Neutrophil (primary cell): ENCODE data around the gene CEP43.

Source experiments
- H3K27ac ChIP-seq: fragments of 200-600 bp; sonication (generic); 2 replicates; pipeline ENCODE4 v1.5.1; 2016; ENCODE audit warnings: mild to moderate bottlenecking, moderate library complexity
- H3K27me3 ChIP-seq: fragments of 200-600 bp; sonication (generic); 2 replicates; pipeline ENCODE4 v1.6.0; 2016; ENCODE audit warnings: mild to moderate bottlenecking
- H3K36me3 ChIP-seq: fragments of 200-600 bp; sonication (generic); 2 replicates; pipeline ENCODE4 v1.5.1; 2017
- H3K4me1 ChIP-seq, 2 experiments: fragments of 200-600 bp in 1 of 2; sonication (generic) in 1 of 2; 1 replicate in 1 of 2; 2 replicates in 1 of 2; pipeline versions ENCODE4 v1.5.1 to v1.6.1; 2013 to 2016; ENCODE audit warnings: low read depth in 1 of 2, low read length in 1 of 2, mild to moderate bottlenecking in 1 of 2, moderate library complexity in 1 of 2; ENCODE audit not compliant: control insufficient read depth in 1 of 2, insufficient read depth in 1 of 2
- H3K4me3 ChIP-seq, 2 experiments: fragments of 200-600 bp in 1 of 2; sonication (generic) in 1 of 2; 1 replicate in 1 of 2; 2 replicates in 1 of 2; pipeline ENCODE4 v1.5.1; 2013 to 2016; ENCODE audit warnings: low read depth in 1 of 2, low read length in 1 of 2, mild to moderate bottlenecking in 1 of 2, moderate library complexity in 1 of 2
- H3K9me3 ChIP-seq: fragments of 200-600 bp; sonication (generic); 2 replicates; pipeline ENCODE4 v1.5.1; 2016
- CTCF ChIP-seq: fragments of 200-600 bp; sonication (generic); IDR thresholded peaks from 2 replicates; pipeline ENCODE4 v1.5.1; 2016; ENCODE audit warnings: antibody characterized with exemption

Gene CEP43

GRCh38 chr6:167046861-167047495 is 47.8 kb downstream of the CEP43 start:
- Histone ChIP-seq H3K4me1 (peaks cover 12 to 21% of the 10 kb centered on the region in 2 experiments), H3K27ac (peak overlapping the region; percentile 90), H3K36me3 (no peaks in the 10 kb centered on the region), H3K9me3 (no peaks in the 10 kb centered on the region), H3K4me3 (peak overlapping the region in 1 of 2 experiments; percentile 55), H3K27me3 (no peaks in the 10 kb centered on the region)
- no peak for TF ChIP-seq CTCF

- no peak for TF ChIP-seq CTCF
- Histone ChIP-seq H3K9me3 (no peaks in the 10 kb centered on the region), H3K4me3 (peak overlapping the region; percentile 46 to 55), H3K27me3 (no peaks in the 10 kb centered on the region), H3K36me3 (no peaks in the 10 kb centered on the region), H3K27ac (peak overlapping the region; percentile 90), H3K4me1 (peaks cover 12 to 21% of the 10 kb centered on the region in 2 experiments)
Observed at GRCh38 chr6:167047554-167047953, 48.4 kb downstream of the CEP43 start.
